GM23248 (cell line): ENCODE results near the gene PWWP2A.

Experiments
- EZH2 ChIP-seq: fragments of 200-600 bp; sonication (generic); IDR thresholded peaks from 2 replicates; pipeline ENCODE4 v1.6.1; 2018; ENCODE audit warnings: antibody characterized with exemption, mild to moderate bottlenecking; ENCODE audit not compliant: insufficient read depth, poor library complexity, severe bottlenecking
- EZH2phosphoT487 ChIP-seq: fragments of 200-600 bp; sonication (generic); IDR thresholded peaks from 2 replicates; pipeline ENCODE4 v1.6.1; 2018; ENCODE audit warnings: antibody characterized with exemption, moderate library complexity, mild to moderate bottlenecking, low read depth; ENCODE audit not compliant: insufficient read depth

DNA sequence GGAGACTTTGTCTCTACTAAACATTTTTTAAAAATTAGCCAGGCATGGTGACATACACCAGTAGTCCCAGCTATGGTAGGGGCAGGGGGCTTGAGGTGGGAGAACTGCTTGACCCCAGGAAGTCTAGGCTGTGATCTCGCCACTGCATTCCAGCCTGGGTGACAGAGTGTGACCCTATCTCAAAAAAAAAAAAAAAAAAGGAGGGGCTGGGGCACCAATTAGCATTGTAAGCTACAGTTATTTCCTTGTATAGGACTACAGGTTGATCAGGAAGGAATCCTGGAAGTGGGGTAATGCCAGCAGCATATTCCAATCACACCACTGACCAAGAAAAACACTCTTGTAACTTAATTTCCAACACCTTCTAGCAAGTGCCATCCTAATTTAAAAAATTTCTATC, 32.1 kb downstream of the PWWP2A start:
- TF ChIP-seq EZH2: no peak
- no peak for TF ChIP-seq EZH2phosphoT487
